Epithelial cell of esophagus (primary cell): ENCODE data around the gene CARD6.
A peak's percentile ranks its signal among the peaks of the same experiment; 100 is the strongest.
"Not testable (repeated sequence)": the region's sequence is repeated elsewhere in the genome, so short reads cannot be mapped to it uniquely, and the experiment has no call there.

ENCODE experiments used
- DNase-seq: peaks from one replicate; pipeline ENCODE4 v3.0.0; 2010; ENCODE audit warnings: low read depth
- H3K4me3 ChIP-seq: 2 replicates; pipeline ENCODE4 v1.5.1; 2011; ENCODE audit warnings: mild to moderate bottlenecking, low read length, control low read depth
- TF ChIP-seq, protein P1 (sequence below): IDR thresholded peaks from 2 replicates; pipeline ENCODE4 v1.5.1; 2011; ENCODE audit warnings: low read depth, mild to moderate bottlenecking, low read length, control low read depth, inconsistent platforms; ENCODE audit not compliant: insufficient read depth; ENCODE audit errors: missing control alignments

CARD6 gene

DNA sequence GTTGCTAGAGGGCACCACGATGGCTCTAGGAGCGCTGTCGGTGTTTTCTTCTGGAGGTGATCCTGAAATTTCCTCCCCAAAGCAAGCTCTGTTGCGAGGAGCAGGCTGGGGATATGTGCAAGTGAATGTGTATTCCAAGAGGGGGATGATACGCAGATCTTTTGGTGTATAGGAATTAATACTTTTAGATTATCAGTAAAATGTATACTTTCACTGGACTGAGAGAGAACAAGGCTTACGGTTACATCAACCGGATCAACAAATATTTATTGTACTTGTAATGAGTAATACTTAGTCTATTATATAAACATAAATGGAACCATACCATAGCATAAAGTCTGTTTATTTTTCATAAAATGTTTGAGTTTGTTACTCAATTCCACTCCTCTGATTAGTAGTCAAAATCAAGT is 42.4 kb upstream of the CARD6 start:
- TF ChIP-seq, protein P1, sequence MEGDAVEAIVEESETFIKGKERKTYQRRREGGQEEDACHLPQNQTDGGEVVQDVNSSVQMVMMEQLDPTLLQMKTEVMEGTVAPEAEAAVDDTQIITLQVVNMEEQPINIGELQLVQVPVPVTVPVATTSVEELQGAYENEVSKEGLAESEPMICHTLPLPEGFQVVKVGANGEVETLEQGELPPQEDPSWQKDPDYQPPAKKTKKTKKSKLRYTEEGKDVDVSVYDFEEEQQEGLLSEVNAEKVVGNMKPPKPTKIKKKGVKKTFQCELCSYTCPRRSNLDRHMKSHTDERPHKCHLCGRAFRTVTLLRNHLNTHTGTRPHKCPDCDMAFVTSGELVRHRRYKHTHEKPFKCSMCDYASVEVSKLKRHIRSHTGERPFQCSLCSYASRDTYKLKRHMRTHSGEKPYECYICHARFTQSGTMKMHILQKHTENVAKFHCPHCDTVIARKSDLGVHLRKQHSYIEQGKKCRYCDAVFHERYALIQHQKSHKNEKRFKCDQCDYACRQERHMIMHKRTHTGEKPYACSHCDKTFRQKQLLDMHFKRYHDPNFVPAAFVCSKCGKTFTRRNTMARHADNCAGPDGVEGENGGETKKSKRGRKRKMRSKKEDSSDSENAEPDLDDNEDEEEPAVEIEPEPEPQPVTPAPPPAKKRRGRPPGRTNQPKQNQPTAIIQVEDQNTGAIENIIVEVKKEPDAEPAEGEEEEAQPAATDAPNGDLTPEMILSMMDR, result no peak
- H3K4me3 ChIP-seq, result peak overlapping the region; percentile 76
- no peak for DNase-seq

DNA sequence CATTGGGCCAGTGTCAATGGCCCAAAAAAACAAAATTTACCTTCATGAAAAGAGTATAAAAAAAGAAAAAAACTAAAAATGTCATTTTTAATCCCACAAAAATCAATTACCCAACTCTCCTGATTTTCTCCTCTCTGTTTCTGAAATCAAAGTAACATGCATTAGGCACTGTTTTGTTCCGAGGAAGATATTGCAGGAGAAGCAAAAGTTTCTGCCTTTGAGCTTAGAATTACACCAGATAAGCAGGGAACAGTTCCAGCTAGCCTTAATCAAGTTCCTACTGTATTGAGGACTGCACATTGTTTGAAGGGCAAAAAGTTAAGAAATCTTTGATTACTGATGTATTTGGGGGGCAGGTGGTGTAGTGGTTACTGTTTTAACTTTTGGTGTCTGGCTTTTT is 41.9 kb upstream of the CARD6 start:
- no peak for DNase-seq
- no peak overlapping the region for H3K4me3 ChIP-seq
- TF ChIP-seq, protein P1, result no peak

DNA sequence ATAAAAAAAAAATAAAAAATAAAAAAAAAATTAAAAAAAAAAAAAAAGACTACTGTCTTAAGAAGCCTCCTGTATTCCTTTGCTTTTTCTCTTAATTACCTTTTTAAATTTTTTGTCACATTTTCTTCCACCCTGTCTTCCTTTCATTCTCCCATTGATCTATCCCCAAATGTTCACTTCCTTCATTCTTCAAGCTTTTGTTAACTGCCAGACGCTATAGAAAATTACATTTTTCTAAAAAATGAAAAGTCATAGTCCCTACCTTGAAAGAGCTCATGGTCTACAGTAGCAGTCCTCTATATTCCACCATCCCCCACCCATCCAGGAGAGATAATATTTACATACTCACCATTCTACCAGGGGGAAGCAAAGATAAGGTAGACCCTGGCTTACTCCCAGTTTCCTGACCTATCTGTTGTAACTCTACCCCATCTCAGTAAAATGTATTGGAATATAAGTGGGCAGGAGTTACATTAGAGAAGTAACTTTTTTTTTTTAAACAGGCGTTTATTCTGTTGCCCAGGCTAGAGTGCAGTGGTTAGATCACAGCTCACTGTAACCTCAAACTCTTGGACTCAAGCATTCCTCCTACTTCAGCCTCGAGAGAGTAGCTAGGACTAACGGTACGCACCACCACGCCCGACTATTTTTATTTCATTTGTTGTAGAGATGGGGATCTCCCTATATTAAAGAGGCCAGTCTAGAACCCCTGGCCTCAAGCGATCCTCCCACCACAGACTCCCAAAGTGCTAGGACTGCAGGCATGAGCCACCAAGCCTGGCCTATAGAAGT is 39.2 kb upstream of the CARD6 start:
- TF ChIP-seq, protein P1, result no peak
- H3K4me3 ChIP-seq, result no peak overlapping the region
- DNase-seq, result no peak

DNA sequence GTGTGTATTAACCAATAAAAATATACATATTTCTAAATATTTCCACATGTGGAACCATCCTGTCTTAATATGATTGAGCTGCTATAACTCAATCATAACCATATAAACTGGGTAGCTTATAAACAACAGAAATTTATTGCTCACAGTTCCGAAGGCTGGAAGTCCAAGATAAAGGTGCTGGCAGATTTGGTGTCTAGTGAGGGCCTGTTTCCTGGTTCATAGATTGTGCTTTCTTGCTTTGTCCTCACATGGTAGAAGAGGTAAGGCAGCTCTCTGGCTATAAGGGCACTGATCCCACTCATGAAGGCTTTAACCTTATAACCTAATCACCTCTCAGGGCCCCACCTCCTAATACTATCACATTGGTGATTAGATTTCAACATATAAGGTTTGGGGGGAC is 29.0 kb upstream of the CARD6 start:
- DNase-seq, result no peak
- TF ChIP-seq, protein P1, result no peak
- H3K4me3 ChIP-seq, result no peak overlapping the region

DNA sequence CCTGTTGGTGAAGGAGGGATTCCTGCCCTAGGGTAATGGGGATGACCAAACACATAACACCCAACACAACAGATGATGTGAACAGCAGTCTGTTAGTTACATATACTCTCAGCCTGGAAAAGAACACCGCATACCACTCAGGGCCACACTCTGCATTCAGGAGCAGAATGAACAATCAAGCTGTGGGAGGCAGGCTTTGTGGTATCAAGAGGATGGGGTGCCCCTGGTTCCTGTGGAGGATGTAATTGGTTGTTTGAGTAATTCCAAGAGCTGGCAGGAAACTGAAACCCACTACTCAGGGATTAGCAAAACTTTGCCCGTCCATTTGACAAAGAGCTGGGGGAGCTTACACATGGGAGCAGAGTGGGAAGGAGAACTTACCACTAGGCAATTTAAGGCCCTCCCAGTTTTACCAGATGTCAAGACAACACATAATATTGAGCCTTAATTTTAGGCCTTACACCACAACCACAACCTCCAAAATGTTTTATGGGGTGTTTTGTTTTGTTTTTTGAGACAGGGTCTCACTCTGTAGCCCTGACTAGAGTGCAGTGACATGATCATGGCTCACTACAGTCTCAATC is 27.4 kb upstream of the CARD6 start:
- H3K4me3 ChIP-seq, result no peak overlapping the region
- no peak for DNase-seq
- TF ChIP-seq, protein P1, result no peak

DNA sequence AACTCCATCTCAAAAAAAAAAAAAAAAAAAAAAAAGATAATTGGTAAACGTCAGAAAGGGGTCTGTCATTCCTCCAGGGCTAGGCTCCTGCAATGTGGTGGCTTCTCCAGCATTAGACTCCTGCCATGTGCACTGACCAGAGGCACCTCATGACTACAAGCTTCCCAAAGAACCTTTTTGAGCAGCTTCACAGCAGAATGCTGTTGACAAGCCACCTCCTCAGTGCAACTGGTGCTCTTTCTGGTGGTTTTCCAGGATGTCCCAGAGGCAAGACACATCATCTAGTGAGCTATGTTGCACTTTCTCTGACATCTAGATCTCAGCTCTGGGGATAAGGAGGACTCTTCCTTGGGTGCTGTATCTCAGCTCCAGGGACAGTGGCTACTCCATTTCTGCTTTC is 17.7 kb upstream of the CARD6 start:
- H3K4me3 ChIP-seq, result no peak overlapping the region
- TF ChIP-seq, protein P1, result no peak
- DNase-seq, result no peak

DNA sequence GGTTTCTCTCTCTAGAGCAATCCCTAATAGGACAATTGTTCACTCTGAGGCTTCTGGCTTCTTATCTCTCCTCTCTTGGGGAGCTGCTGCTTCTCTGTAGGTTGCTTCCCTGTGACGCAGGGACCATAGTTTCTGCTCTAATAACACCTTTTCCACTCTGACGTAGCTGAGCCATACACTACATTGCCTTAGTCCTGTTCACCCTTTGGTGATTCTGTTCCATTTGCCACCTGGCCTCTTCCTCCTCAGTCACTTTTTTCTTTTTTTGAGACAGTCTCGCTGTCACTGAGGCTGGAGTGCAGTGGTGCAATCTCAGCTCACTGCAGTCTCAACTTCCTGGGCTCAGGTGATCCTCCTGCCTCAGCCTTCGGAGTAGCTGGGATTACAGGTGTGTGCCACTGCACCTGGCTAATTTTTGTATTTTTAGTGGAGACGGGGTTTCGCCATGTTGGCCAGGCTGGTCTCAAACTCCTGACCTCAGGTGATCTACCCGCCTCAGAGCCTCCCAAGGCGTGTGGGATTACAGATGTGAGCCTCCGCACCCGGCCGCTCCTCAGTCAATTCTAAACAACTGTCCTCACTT is 15.6 kb upstream of the CARD6 start:
- not testable (repeated sequence) for DNase-seq, H3K4me3 ChIP-seq
